SK-N-MC (cell line): Measurements from ENCODE around the gene NKIRAS2.

Experiments
- EZH2 ChIP-seq: fragments of 200-600 bp; sonication (generic); IDR thresholded peaks from one replicate; pipeline ENCODE4 v1.6.1; 2017; ENCODE audit warnings: antibody characterized with exemption
- POLR2AphosphoS5 ChIP-seq: IDR thresholded peaks from 2 replicates; pipeline ENCODE4 v1.6.1; 2012; ENCODE audit warnings: mild to moderate bottlenecking, low read depth, low read length, borderline replicate concordance

DNA sequence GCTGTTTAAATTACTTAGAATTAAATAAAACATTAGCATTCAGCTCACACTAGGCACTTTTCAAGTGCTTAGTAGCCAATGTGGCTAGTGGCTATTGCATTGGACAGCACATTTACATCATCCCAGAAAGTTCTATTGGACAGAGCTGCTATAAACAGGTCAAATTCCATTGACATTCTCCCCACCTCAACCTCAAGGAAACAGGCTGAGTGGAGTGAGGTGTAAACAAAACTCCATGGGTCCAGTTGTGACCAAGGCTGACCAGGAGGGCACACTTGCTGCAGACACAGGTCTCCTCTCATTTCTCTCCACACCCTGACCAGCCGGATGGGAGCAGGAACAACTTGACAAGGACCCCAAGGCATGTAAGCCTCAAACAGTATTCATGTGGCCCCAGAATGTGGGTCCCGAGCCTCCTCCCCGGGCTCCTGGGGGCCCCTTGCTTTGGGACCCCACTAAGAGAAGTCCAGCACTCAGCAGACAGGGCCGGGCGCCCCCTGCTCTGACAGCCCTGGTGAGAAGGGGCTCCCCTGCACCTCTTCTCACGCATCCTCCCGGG is 30.0 kb downstream of the NKIRAS2 start:
- no peak for TF ChIP-seq POLR2AphosphoS5
- no peak for TF ChIP-seq EZH2
